Activated CD8-positive, alpha-beta T cell treated with anti-CD3 and anti-CD28 coated beads, Interleukin-2, amount 10 ng/mL, durations not matched to agents 7 days and 5 days (primary cell): ENCODE results near the gene PGM1. TPM values are rescaled to one million over a fixed set of nuclear protein-coding genes. Genes with fewer than 3 reads are reported as not detected.

ENCODE experiments used
- total RNA-seq, 2 experiments: library from RNA; stranded (reverse); gene quantifications; one replicate each; pipeline ENCODE4 v1.2.3, GENCODE V29; 2021

PGM1 gene
- total RNA-seq, 2 experiments from 2014 or later = 60.1 to 65.9 TPM

Other genes with a start within 250 kb of the PGM1 start
- 10 to 100 TPM; 23.1 to 25.6 TPM for gene ALG6, start 225.8 kb upstream of the PGM1 start, total RNA-seq
- gene ITGB3BP, start 70.2 kb upstream of the PGM1 start, total RNA-seq = 10 to 100 TPM; 69.5 to 74.4 TPM
- 1 to 10 TPM; 7.7 to 9.5 TPM for gene EFCAB7, start 69.9 kb upstream of the PGM1 start, total RNA-seq
- not detected for gene ROR1, start 180.6 kb downstream of the PGM1 start, total RNA-seq